GM19193 (cell line): ENCODE measurements around the gene UBL4B.

Source experiments
- POLR2A ChIP-seq: IDR thresholded peaks from 4 replicates; pipeline ENCODE4 v1.6.1; 2011; ENCODE audit not compliant: insufficient read depth, insufficient read length; ENCODE audit errors: extremely low read depth

The UBL4B gene

DNA sequence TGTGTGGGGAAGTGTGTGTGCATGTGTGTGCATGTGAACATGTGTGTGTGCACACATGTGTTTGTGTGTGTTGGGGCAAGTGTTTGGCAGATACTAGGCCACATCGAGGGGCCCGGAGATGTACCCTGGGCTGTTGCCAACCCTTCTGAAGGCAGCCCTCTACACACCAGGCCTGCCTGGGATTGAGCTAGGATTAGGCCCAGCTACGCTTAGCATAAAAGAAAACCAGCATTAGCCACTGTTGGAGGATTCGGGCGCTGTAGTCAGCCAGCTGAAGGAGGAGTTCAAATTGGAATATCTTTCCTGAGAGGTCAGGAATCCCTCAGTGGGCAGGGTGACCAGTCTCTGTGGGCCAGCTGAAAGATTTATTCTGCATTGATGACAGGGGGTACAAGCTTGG lies 31.2 kb upstream of the UBL4B start:
- TF ChIP-seq POLR2A: no peak

GRCh38 chr1:110082477-110082876 lies 29.8 kb upstream of the UBL4B start:
- TF ChIP-seq POLR2A: no peak

DNA sequence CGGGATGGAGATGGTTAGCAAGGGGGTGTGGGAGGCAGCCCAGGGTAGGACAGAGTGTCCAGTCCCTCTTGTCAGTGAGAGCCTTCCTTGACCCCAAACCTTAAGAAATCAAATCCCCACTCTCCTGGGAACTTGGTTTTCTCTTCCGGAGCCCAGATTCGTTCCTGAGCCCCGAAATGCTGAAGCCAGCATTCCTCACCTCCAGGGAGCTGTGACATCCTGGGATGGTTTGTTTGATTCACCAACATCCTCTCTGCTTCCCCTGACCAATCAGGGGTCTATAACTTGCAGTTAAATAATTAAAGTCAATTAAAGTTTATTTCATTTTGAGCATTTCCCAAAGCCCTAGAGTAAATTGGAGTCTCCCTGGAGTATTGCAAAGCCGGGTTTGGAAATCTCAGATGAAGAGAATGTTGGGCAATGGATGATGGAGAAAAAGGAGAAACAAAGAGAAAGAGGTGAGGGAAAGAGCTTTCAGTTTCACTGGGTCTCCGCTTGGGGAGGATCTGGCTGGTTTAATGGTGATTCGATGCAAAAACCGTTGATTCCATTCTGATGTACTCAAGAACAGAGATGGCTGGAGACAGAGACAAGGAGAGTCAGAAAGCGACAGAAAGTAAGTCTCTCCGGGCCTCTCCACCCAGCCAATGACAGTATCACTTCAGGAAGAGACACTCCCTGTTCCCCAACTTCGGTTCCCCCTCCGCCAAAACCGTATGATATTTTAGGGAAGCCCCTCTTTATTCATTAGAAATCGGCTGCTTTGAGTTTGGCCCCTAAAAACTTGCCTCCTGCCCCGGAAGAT lies 29.0 kb upstream of the UBL4B start:
- TF ChIP-seq POLR2A: no peak

GRCh38 chr1:110083866-110084226 lies 28.4 kb upstream of the UBL4B start:
- no peak for TF ChIP-seq POLR2A

DNA sequence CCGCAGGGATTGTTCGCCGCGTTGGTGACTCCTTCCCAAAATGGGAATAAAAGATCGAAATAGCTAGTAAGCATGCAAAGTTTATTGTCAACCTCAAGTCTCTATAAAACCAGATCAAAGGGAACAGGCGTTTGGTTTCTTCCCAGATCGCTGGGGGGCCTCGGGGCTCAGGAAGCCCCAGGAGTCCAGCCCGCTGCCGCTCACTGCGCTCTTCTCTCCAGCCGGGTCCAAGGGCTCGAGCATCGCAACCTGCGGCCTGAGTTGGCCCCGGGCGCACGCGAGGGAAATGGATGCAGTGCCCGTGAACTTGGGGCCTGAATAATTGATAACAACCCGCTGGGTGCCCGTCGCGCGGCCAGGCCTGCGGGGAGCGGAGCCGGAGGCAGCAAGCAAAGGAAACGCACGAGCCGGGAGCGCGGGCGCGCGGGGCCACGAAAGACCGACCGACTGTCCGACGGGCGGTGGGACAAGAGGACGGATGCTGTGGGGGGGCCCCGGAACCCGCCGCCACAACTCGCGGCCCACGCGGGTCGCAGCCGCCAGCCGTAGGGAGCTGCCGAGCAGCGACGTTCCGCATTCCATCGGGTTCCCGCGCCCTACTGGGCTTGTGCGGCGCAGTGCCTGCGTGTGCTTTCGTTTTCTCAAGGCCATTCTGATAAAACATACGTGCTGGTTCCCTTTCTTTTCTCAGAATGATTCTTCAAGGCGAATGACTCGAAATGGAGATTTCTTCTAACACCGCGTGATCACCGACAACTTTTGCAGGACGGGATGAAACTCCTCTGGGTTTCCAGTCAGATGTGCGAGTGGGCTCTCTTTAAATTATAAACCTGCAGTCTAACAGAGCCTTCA lies 27.8 kb upstream of the UBL4B start:
- no peak for TF ChIP-seq POLR2A

DNA sequence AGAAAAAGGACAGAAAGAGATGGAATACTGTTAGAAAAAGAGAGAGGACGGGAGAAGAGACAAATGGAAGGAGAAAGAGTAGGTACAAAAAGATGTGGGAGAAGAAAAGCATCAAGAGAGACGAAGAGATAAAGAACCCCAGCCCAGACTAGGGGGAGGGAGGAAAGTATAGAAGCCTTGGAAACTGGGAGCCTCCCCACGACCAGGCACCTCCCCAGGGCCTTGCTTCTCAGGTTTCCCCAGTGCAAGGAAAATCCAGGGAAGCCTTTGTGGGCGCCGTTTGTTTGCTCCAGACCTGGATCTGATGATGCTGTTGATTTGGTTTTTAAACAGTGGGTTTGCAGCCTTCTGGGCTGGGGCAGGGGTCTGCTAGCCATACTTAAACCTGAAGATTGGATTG lies 26.6 kb upstream of the UBL4B start:
- TF ChIP-seq POLR2A: no peak

- TF ChIP-seq POLR2A: no peak
Measured at GRCh38 chr1:110086961-110087360, 25.3 kb upstream of the UBL4B start.

GRCh38 chr1:110087812-110088738 lies 24.2 kb upstream of the UBL4B start:
- no peak for TF ChIP-seq POLR2A

DNA sequence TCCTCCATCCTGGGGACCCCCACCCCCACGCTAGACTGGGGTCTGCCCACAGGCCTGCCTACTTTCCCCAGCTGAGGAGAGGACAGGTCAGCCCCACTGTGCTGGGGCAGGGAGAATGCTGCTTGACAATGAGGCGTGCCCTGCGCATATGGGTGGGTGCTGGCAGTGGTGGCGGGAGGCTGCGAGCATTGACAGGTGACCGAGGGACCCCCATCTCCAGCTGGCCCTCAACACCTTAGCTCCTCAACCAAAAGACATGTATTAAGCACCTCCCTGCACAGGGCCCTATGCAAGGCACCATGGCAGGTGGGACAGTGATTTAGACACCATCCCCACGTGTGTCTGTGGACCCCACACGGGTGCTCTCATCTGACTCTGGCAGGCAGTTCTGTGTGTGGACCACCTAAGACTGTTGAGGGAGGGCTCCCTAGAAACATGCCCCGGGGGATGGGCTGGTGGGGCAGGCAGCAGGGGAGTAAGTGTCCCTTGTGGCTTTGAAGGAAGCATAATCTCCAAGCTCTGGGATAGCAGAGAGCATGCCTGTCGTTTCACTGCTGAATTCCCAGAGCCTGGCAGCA lies 23.4 kb upstream of the UBL4B start:
- no peak for TF ChIP-seq POLR2A

GRCh38 chr1:110089561-110090275 lies 22.5 kb upstream of the UBL4B start:
- no peak for TF ChIP-seq POLR2A

- no peak for TF ChIP-seq POLR2A
Measured at GRCh38 chr1:110091381-110091780, 20.9 kb upstream of the UBL4B start.

DNA sequence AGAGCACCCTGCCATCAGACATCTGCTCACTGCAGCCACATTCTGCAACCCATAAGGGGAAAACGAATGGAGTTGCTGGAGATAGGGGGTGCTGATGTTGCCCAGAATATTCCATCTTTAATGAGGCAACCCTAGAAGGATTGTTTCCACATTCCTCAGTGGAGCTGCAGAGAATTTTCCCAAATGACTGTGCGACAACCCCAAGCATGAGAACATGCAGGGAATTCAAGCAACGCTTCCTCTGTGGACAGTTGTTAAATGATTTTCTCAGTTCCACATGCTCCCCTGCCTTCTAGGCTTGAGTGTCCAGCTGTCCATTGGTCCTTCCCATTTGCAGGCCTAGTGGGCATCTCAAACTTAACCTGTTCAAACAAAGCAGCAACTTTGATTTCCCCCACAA lies 20.5 kb upstream of the UBL4B start:
- TF ChIP-seq POLR2A: no peak

- TF ChIP-seq POLR2A: no peak
Measured at GRCh38 chr1:110092991-110093390, 19.3 kb upstream of the UBL4B start.
